ENCODE results near the gene HMCES.
A peak's percentile ranks its signal among the peaks of the same experiment; 100 is the strongest.
"Not testable (repeated sequence)": the region's sequence is repeated elsewhere in the genome, so short reads cannot be mapped to it uniquely, and the experiment has no call there.

The HMCES gene

DNA sequence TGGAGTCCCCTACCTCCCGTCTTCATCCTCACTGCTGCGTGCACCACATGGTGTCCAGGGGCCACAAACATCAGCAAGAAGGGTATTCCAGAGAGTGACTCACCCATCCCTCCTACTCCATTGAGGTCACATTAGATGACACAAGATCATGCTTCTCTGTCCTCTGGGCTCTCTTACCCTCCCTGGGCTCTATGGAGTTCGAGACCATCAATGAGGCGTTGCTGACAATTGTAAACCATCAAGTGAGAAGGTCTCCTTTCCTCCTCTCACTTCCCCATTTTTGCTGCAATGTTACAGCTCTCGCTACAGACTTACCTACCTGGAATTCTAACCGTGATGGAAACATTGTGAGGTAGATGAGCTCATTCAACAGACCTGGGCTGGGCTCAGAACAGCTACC lies 51.7 kb downstream of the HMCES start:
- TF ChIP-seq, protein P1, sequence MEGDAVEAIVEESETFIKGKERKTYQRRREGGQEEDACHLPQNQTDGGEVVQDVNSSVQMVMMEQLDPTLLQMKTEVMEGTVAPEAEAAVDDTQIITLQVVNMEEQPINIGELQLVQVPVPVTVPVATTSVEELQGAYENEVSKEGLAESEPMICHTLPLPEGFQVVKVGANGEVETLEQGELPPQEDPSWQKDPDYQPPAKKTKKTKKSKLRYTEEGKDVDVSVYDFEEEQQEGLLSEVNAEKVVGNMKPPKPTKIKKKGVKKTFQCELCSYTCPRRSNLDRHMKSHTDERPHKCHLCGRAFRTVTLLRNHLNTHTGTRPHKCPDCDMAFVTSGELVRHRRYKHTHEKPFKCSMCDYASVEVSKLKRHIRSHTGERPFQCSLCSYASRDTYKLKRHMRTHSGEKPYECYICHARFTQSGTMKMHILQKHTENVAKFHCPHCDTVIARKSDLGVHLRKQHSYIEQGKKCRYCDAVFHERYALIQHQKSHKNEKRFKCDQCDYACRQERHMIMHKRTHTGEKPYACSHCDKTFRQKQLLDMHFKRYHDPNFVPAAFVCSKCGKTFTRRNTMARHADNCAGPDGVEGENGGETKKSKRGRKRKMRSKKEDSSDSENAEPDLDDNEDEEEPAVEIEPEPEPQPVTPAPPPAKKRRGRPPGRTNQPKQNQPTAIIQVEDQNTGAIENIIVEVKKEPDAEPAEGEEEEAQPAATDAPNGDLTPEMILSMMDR (IDR thresholded peaks at IDR 0.05; ENCODE audit: insufficient read depth, missing control alignments): no peak
- DNase-seq (ENCODE audit: insufficient read length, low spot score) (no peak), FAIRE-seq (no peak)

DNA sequence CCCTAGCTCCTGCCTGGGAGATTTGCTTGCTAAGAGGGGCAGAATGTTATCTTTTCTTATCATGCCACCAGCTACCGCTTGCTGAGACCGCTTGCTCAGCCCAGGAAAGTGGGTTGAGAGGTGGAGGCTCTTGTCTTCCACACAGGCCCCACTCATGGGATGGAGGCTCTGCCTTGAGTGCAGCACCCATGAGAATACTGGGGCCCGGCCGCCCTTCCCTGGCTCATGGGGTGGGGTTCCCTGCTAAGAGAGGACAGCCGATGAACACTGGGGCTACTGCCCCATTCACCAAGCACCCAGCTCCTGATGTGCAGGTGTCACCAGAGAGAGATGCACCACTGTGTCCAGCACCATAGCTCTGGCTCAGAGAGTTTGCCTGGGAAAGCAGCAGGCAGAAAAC lies 55.2 kb downstream of the HMCES start:
- FAIRE-seq: no peak
- TF ChIP-seq, protein P1 (IDR thresholded peaks at IDR 0.05; ENCODE audit: insufficient read depth, missing control alignments): no peak
- DNase-seq (ENCODE audit: insufficient read length, low spot score): no peak

DNA sequence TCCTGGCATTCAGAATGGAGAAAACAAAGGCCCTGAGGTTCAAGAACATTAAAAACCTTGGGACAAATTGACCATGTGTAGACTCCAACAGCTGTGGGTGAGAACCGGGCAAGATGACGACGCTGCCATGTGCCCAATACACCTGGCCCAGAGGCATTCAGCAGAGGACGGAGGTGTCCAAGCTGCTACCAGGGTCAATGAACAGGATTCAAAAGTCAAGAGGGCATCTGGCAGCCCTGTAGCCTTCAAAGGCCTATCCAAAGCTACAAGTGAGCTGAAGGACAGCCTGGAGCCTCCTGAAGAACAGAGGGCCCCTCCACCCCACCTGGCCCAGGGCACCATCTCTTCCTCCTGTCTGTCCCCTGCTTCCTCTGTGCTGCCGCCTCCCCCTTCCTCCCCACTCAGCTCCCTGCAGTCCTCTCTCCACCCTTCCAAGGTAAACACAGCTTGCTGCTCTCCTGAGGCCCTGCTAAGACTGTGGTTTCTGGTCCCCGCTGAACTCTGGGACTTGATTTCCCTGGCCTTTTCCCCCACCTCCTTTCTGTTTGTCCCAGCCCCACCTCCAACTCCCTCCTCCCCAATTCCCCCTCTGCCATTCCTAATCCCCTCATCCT lies 57.5 kb downstream of the HMCES start:
- TF ChIP-seq, protein P1 (IDR thresholded peaks at IDR 0.05; ENCODE audit: insufficient read depth, missing control alignments): no peak
- DNase-seq (ENCODE audit: insufficient read length, low spot score) (no peak), FAIRE-seq (no peak)

DNA sequence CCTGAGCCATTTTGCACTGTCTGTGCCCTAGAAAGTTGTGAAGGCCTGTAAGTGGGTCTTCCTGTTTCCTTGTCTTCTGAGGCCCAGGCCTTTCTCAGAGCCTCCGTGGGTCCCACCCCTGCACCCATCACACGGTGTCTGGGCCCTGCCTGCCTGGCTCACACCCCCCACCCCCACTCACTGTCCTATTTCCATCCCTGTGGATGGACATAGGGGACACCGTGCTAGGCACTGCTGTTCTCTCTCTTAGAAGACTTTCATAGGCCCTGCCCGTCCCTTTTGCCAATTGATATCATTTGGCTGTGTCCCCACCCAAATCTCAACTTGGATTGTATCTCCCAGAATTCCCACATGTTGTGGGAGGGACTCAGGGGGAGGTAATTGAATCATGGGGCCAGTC lies 59.0 kb downstream of the HMCES start:
- not testable (repeated sequence) for DNase-seq (ENCODE audit: insufficient read length, low spot score); FAIRE-seq

DNA sequence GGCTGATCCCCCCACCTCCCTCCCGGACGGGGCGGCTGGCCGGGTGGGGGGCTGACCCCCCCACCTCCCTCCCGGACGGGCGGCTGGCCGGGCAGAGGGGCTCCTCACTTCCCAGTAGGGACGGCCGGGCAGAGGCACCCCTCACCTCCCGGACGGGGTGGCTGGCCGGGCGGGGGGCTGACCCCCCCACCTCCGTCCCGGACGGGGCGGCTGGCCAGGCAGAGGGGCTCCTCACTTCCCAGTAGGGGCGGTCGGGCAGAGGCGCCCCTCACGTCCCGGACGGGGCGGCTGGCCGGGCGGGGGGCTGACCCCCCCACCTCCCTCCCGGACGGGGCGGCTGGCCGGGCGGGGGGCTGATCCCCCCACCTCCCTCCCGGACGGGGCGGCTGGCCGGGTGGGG lies 60.5 kb downstream of the HMCES start:
- DNase-seq (ENCODE audit: insufficient read length, low spot score); FAIRE-seq: not testable (repeated sequence)

DNA sequence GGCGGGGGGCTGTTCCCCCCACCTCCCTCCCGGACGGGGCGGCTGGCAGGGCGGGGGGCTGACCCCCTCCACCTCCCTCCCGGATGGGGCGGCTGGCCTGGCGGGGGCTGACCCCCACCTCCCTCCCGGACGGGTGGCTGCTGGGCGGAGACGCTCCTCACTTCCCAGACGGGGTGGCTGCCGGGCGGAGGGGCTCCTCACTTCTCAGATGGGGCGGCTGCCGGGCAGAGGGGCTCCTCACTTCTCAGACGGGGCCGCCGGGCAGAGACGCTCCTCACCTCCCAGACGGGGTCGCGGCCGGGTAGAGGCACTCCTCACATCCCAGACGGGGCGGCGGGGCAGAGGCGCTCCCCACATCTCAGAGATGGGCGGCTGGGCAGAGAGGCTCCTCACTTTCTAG lies 61.2 kb downstream of the HMCES start:
- FAIRE-seq; DNase-seq (ENCODE audit: insufficient read length, low spot score): not testable (repeated sequence)

DNA sequence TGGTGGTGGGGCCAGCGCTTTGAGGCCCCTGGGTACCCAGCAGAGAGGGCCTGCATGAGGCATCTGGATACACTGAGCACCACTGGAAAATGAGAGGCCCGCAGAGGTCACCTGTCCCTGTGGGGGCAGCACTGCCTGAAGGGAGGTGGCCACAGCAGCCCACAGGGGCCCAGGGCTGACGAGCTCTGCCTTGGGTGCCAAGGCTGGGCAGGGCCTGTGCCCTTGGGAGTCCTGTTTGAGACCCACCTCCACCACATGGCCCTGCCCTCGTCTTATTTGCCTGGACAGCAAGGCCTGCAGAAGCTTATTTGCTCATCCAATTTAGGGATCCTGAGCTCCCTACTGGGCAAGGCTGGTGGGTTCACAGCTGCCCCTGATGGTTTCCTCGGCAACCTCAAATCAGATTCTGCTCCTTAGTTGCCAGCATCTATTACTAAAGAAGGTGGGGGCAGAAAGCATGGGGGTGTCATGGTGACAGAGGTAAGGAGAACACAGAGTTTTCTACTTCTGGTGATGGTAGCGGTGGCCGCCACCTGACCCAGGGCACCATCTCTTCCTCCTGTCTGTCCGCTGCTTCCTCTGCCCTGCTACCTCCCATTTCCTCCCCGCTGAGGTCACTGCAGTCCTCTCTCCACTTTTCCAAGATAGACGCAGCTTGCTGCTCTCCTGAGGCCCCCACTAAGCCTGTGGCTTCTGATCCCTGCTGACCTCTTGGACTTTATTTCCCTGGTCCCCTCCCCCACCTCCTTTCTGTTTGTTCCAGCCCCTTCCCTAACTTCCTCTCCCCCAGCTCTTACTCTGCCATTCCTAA lies 62.9 kb downstream of the HMCES start:
- FAIRE-seq (no peak), DNase-seq (ENCODE audit: insufficient read length, low spot score) (no peak)
- TF ChIP-seq, protein P1 (IDR thresholded peaks at IDR 0.05; ENCODE audit: insufficient read depth, missing control alignments): no peak

DNA sequence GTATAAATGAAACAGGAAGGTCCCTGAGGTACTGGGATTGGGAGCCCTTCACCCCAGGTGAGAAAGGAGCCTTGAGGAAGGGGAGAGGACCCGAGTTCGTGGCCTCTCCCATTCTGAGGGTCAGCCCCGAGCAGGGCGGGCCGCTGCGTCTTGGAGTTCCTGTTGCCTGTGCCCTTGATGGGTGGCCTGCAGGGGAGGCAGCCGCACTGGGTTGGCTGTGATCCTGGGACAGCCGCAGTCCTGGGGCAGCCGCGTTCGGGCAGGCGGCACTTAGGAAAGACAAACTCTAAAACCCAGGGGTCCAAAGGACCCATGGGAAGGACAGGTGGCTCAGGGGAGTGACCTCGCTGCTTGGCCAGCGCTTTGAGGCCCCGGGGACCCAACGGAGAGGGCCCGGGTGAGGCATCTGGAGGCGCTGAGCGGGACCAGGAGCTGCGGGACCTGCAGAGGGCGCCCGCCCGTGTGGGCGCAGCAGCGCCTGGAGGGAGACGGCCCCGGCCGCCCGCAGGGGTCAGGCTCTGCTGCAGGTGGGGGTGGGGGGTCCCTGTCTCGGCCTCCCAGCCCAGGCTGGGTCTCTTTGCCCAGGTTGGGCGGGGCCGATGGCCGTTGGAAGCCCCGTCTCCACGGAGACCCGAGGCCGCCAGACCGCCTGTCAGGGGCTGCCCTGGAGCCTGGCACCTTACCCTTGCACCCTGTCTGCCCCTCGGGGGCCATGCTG lies 65.1 kb downstream of the HMCES start:
- TF ChIP-seq, protein P1 (IDR thresholded peaks at IDR 0.05; ENCODE audit: insufficient read depth, missing control alignments): peak; percentile 30
- FAIRE-seq: no peak
- no peak for DNase-seq (ENCODE audit: insufficient read length, low spot score)
